GM19452 (cell line): ENCODE data around the gene BTBD8.
"Not testable (repeated sequence)": the region's sequence is repeated elsewhere in the genome, so short reads cannot be mapped to it uniquely, and the experiment has no call there.

Source experiments
- ATAC-seq: cut with Tn5 transposase; IDR thresholded peaks from one replicate; pipeline ENCODE4 v1.9.1; 2021; ENCODE audit not compliant: unreplicated experiment

BTBD8 gene

GRCh38 chr1:92080128-92080985 is at the start of gene BTBD8:
Gene BTBD8, plus strand, starts transcription at chr1:92080345. Its CDS starts 227 bp downstream, at chr1:92080572.
- peak; percentile 96 for ATAC-seq

- ATAC-seq = no peak
These were observed 49.5 kb upstream of the BTBD8 start for GRCh38 chr1:92030656-92031107.

- ATAC-seq = no peak
These were observed 48.6 kb upstream of the BTBD8 start for GRCh38 chr1:92031281-92032110.

GRCh38 chr1:92037400-92037799 is 42.7 kb upstream of the BTBD8 start:
- ATAC-seq = no peak

GRCh38 chr1:92038695-92039346 is 41.3 kb upstream of the BTBD8 start:
- ATAC-seq = no peak

- no peak for ATAC-seq
These were observed 39.2 kb upstream of the BTBD8 start for GRCh38 chr1:92040971-92041370.

GRCh38 chr1:92043621-92044020 is 36.5 kb upstream of the BTBD8 start:
- no peak for ATAC-seq

- ATAC-seq = no peak
These were observed 34.2 kb upstream of the BTBD8 start for GRCh38 chr1:92045766-92046495.

GRCh38 chr1:92051948-92052347 is 28.2 kb upstream of the BTBD8 start:
- ATAC-seq = no peak

GRCh38 chr1:92065042-92065441 is 15.1 kb upstream of the BTBD8 start:
- ATAC-seq = no peak

- no peak for ATAC-seq
These were observed 13.8 kb upstream of the BTBD8 start for GRCh38 chr1:92066321-92066720.

GRCh38 chr1:92070892-92071291 is 9.3 kb upstream of the BTBD8 start:
- ATAC-seq = no peak

- not testable (repeated sequence) for ATAC-seq
These were observed 5.7 kb upstream of the BTBD8 start for GRCh38 chr1:92074446-92074845.

GRCh38 chr1:92075311-92075710 is 4.8 kb upstream of the BTBD8 start, which contains the start of gene SETSIP:
Gene SETSIP, minus strand, starts transcription at chr1:92075411. Its CDS starts 0 bp downstream, at chr1:92075411.
- ATAC-seq = no peak

GRCh38 chr1:92076363-92076762 is 3.8 kb upstream of the BTBD8 start:
- no peak for ATAC-seq

- not testable (repeated sequence) for ATAC-seq
These were observed 2.1 kb upstream of the BTBD8 start for GRCh38 chr1:92078077-92078476.

- no peak for ATAC-seq
These were observed 704 bp upstream of the BTBD8 start for GRCh38 chr1:92079441-92079840.

GRCh38 chr1:92081031-92081430 is 886 bp downstream of the BTBD8 start:
- no peak for ATAC-seq

- no peak for ATAC-seq
These were observed 4.5 kb downstream of the BTBD8 start for GRCh38 chr1:92084651-92085050.

- no peak for ATAC-seq
These were observed 5.6 kb downstream of the BTBD8 start for GRCh38 chr1:92085727-92086126.

GRCh38 chr1:92087542-92087941 is 7.4 kb downstream of the BTBD8 start:
- no peak for ATAC-seq
